H9 (cell line): ENCODE data around the gene TBX3. TPM values are rescaled to one million over a fixed set of nuclear protein-coding genes. Genes with fewer than 3 reads are reported as not detected.

Experiments
- DNase-seq: peaks from one replicate; pipeline ENCODE4 v3.0.0-alpha.2; 2017
- H2AFZ ChIP-seq: one replicate; pipeline ENCODE4 v1.6.1; 2013; ENCODE audit warnings: mild to moderate bottlenecking, low read length, control low read depth, moderate library complexity
- H2AK5ac ChIP-seq: 2 replicates; pipeline ENCODE4 v1.6.1; 2013; ENCODE audit warnings: low read length, control low read depth, mixed read lengths; ENCODE audit not compliant: insufficient read length
- H2BK120ac ChIP-seq: one replicate; pipeline ENCODE4 v1.6.1; 2013; ENCODE audit warnings: low read depth, mild to moderate bottlenecking, low read length, control low read depth, inconsistent platforms; ENCODE audit not compliant: poor library complexity, severe bottlenecking
- H2BK12ac ChIP-seq: 2 replicates; pipeline ENCODE4 v1.6.1; 2013; ENCODE audit warnings: low read length, control low read depth, mixed read lengths, low read depth; ENCODE audit not compliant: insufficient read length
- H2BK15ac ChIP-seq: 2 replicates; pipeline ENCODE4 v1.6.1; 2013; ENCODE audit warnings: low read depth, low read length, control low read depth
- H2BK20ac ChIP-seq: one replicate; pipeline ENCODE4 v1.6.1; 2013; ENCODE audit warnings: low read depth, mild to moderate bottlenecking, low read length, control low read depth, inconsistent platforms; ENCODE audit not compliant: poor library complexity, severe bottlenecking
- H2BK5ac ChIP-seq: 2 replicates; pipeline ENCODE4 v1.6.1; 2013; ENCODE audit warnings: low read length, control low read depth, mixed read lengths; ENCODE audit not compliant: insufficient read length
- H3K14ac ChIP-seq: 2 replicates; pipeline ENCODE4 v1.6.1; 2013; ENCODE audit warnings: low read length, control low read depth; ENCODE audit not compliant: insufficient read depth
- H3K18ac ChIP-seq: 2 replicates; pipeline ENCODE4 v1.6.1; 2013; ENCODE audit warnings: low read depth, mild to moderate bottlenecking, mixed read lengths, low read length, control low read depth; ENCODE audit not compliant: insufficient read length
- H3K23ac ChIP-seq: 2 replicates; pipeline ENCODE4 v1.6.1; 2013; ENCODE audit warnings: low read length, control low read depth, mixed read lengths, low read depth; ENCODE audit not compliant: insufficient read length
- H3K23me2 ChIP-seq: 2 replicates; pipeline ENCODE4 v1.6.1; 2013; ENCODE audit warnings: low read depth, mild to moderate bottlenecking, mixed read lengths, low read length, control low read depth; ENCODE audit not compliant: insufficient read length, poor library complexity, severe bottlenecking
- H3K27ac ChIP-seq: 2 replicates; pipeline ENCODE4 v1.5.1; 2013; ENCODE audit warnings: low read length, control low read depth, mixed read lengths, low read depth; ENCODE audit not compliant: insufficient read length
- H3K27me3 ChIP-seq: 2 replicates; pipeline ENCODE4 v1.6.1; 2013; ENCODE audit warnings: low read length, control low read depth, inconsistent platforms; ENCODE audit not compliant: insufficient read depth
- H3K4ac ChIP-seq: 2 replicates; pipeline ENCODE4 v1.6.1; 2013; ENCODE audit warnings: low read depth, mild to moderate bottlenecking, control low read depth, inconsistent platforms, low read length, moderate library complexity
- H3K4me1 ChIP-seq: 2 replicates; pipeline ENCODE4 v1.6.1; 2013; ENCODE audit warnings: low read length, control low read depth, inconsistent platforms; ENCODE audit not compliant: insufficient read depth
- H3K4me2 ChIP-seq: 2 replicates; pipeline ENCODE4 v1.6.1; 2013; ENCODE audit warnings: low read length, control low read depth, mixed read lengths; ENCODE audit not compliant: insufficient read length, insufficient read depth
- H3K56ac ChIP-seq: 2 replicates; pipeline ENCODE4 v1.6.1; 2013; ENCODE audit warnings: low read depth, mild to moderate bottlenecking, mixed read lengths, low read length, control low read depth; ENCODE audit not compliant: insufficient read length
- H3K79me1 ChIP-seq: 2 replicates; pipeline ENCODE4 v1.6.1; 2013; ENCODE audit warnings: low read depth, mild to moderate bottlenecking, moderate library complexity, low read length, control low read depth, inconsistent platforms; ENCODE audit not compliant: insufficient read depth, poor library complexity, severe bottlenecking
- H3K79me2 ChIP-seq: 2 replicates; pipeline ENCODE4 v1.6.1; 2013; ENCODE audit warnings: low read length, control low read depth, inconsistent platforms; ENCODE audit not compliant: insufficient read depth
- H3K9ac ChIP-seq: 2 replicates; pipeline ENCODE4 v1.6.1; 2013; ENCODE audit warnings: low read length, control low read depth, mixed read lengths; ENCODE audit not compliant: insufficient read length; ENCODE audit errors: extremely low read depth
- H3K9me3 ChIP-seq: one replicate; pipeline ENCODE4 v1.6.1; 2013; ENCODE audit warnings: low read depth, low read length, inconsistent platforms; ENCODE audit not compliant: control insufficient read depth
- H3T11ph ChIP-seq: one replicate; pipeline ENCODE4 v1.6.1; 2013; ENCODE audit warnings: mild to moderate bottlenecking, low read length, control low read depth, inconsistent platforms
- H4K20me1 ChIP-seq: one replicate; pipeline ENCODE4 v1.6.1; 2013; ENCODE audit not compliant: control insufficient read depth, insufficient read length, insufficient read depth
- H4K5ac ChIP-seq: 2 replicates; pipeline ENCODE4 v1.6.1; 2013; ENCODE audit warnings: low read depth, mild to moderate bottlenecking, mixed read lengths, low read length, control low read depth; ENCODE audit not compliant: insufficient read length
- H4K8ac ChIP-seq: replicated peaks from 2 replicates; pipeline ENCODE4 v1.6.1; 2013; ENCODE audit warnings: low read length, control low read depth, mixed read lengths, low read depth; ENCODE audit not compliant: insufficient read length
- H4K91ac ChIP-seq: 2 replicates; pipeline ENCODE4 v1.6.1; 2013; ENCODE audit warnings: low read depth, mild to moderate bottlenecking, moderate library complexity, mixed read lengths, low read length, control low read depth; ENCODE audit not compliant: insufficient read length
- H3K27ac Mint-ChIP-seq, 3 experiments: 2 replicates in 2 of 3; 3 replicates in 1 of 3; pipeline ENCODE4 v1.8.0; 2020 to 2021; ENCODE audit warnings: mixed read lengths in 3 of 3, mild to moderate bottlenecking in 1 of 3, moderate library complexity in 1 of 3
- H3K27me3 Mint-ChIP-seq: 2 replicates; pipeline ENCODE4 v1.8.0; 2021; ENCODE audit warnings: low read depth, mild to moderate bottlenecking, moderate library complexity, mixed read lengths
- H3K36me3 Mint-ChIP-seq, 3 experiments: 2 replicates in 2 of 3; 3 replicates in 1 of 3; pipeline ENCODE4 v1.8.0; 2020 to 2021; ENCODE audit warnings: low read depth in 3 of 3, mixed read lengths in 3 of 3; ENCODE audit not compliant: insufficient read depth in 1 of 3
- H3K4me1 Mint-ChIP-seq, 2 experiments: 2 replicates each; pipeline ENCODE4 v1.8.0; 2020; ENCODE audit warnings: mixed read lengths in 2 of 2
- H3K4me3 Mint-ChIP-seq, 2 experiments: 2 replicates in 1 of 2; 3 replicates in 1 of 2; pipeline ENCODE4 v1.8.0; 2020 to 2021; ENCODE audit warnings: mild to moderate bottlenecking in 2 of 2, mixed read lengths in 2 of 2, moderate library complexity in 1 of 2
- H3K9me3 Mint-ChIP-seq, 2 experiments: 2 replicates in 1 of 2; 3 replicates in 1 of 2; pipeline ENCODE4 v1.8.0; 2020; ENCODE audit warnings: mild to moderate bottlenecking in 2 of 2, mixed read lengths in 2 of 2, moderate library complexity in 1 of 2
- CTCF ChIP-seq: fragments of 200-600 bp; sonication (generic); conservative IDR thresholded peaks from 3 replicates; pipeline ENCODE4 v1.8.0; 2021; ENCODE audit warnings: antibody characterized with exemption, mild to moderate bottlenecking
- WGBS: extraction: QIAGEN DNeasy Blood & Tissue Kit; methylation state at CpG from one replicate; pipeline ENCODE4 v1.1.7; 2013; ENCODE audit warnings: missing lambda C conversion rate, low lambda C conversion rate, mixed read lengths; ENCODE audit not compliant: insufficient read length; ENCODE audit errors: extremely low coverage; 5-methylcytosine and 5-hydroxymethylcytosine counted together
- total RNA-seq: library from RNA; stranded (reverse); gene quantifications from 2 replicates; pipeline ENCODE4 v1.2.1, GENCODE V29; 2021

Gene TBX3
- total RNA-seq, 1 experiment from 2014 or later, result 0.04 TPM

GRCh38 chr12:114673901-114674250 is 10.1 kb downstream of the TBX3 start:
- Histone ChIP-seq H3K9ac (no peak overlapping the region), H2BK15ac (no peak overlapping the region), H3K23ac (no peak overlapping the region), H2AFZ (no peak overlapping the region), H3K79me2 (no peaks in the 10 kb centered on the region), H3K27ac (no peak overlapping the region), H3K18ac (no peak overlapping the region), H3K14ac (no peak overlapping the region), H3K4me1 (peaks cover 15% of the 10 kb centered on the region), H4K91ac (no peak overlapping the region), H3K23me2 (no peaks in the 10 kb centered on the region), H2BK5ac (no peak overlapping the region), H3T11ph (no peak overlapping the region), H3K4ac (no peak overlapping the region), H3K79me1 (no peaks in the 10 kb centered on the region), H4K8ac (no peak overlapping the region), H2BK120ac (no peak overlapping the region), H3K56ac (no peak overlapping the region), H2BK20ac (no peak overlapping the region), H4K20me1 (no peaks in the 10 kb centered on the region), H4K5ac (no peak overlapping the region), H2BK12ac (no peak overlapping the region), H3K4me2 (no peak overlapping the region), H2AK5ac (no peak overlapping the region), H3K9me3 (no peaks in the 10 kb centered on the region), H3K27me3 (peaks cover 96% of the 10 kb centered on the region)
- no peak for TF ChIP-seq CTCF
- no peak for DNase-seq
- peaks cover 0 to 18% of the 10 kb centered on the region in 2 experiments; a peak in 3 of 5 replicates for H3K9me3 Mint-ChIP-seq
- peak overlapping the region in 1 of 2 experiments; percentile 34; a peak in 3 of 5 replicates for H3K4me3 Mint-ChIP-seq
- no CpG with 5 or more reads among the region's 12 CpGs for WGBS
- H3K27me3 Mint-ChIP-seq, result peaks cover 100% of the 10 kb centered on the region
- peak overlapping the region in 1 of 3 experiments; percentile 51; a peak in 1 of 7 replicates for H3K27ac Mint-ChIP-seq
- H3K4me1 Mint-ChIP-seq, result peaks cover 22 to 64% of the 10 kb centered on the region in 2 experiments
- no peaks in the 10 kb centered on the region; a peak in 1 of 7 replicates for H3K36me3 Mint-ChIP-seq
